A549 (cell line): ENCODE measurements around the gene DCAKD.

ENCODE experiments used
- CBX8 ChIP-seq: fragments of 200-600 bp; sonication (generic); IDR thresholded peaks from 2 replicates; pipeline ENCODE4 v1.6.1; 2016
- HDAC2 ChIP-seq: fragments of 200-600 bp; sonication (generic); IDR thresholded peaks from 2 replicates; pipeline ENCODE4 v1.6.1; 2016
- PHF8 ChIP-seq: fragments of 200-600 bp; sonication (generic); IDR thresholded peaks from 2 replicates; pipeline ENCODE4 v1.6.1; 2016; ENCODE audit warnings: low read depth, mild to moderate bottlenecking, antibody characterized with exemption, moderate library complexity, borderline replicate concordance
- SREBF2 ChIP-seq: fragments of 450-650 bp; IDR thresholded peaks from 2 replicates; pipeline ENCODE4 v1.6.1; 2014; ENCODE audit warnings: mild to moderate bottlenecking, moderate library complexity
- TP53 ChIP-seq: fragments of 250-450 bp; sonication (Bioruptor Pico); IDR thresholded peaks from 2 replicates; pipeline ENCODE4 v1.5.0; 2021; ENCODE audit warnings: mild to moderate bottlenecking, moderate library complexity
- TF ChIP-seq, protein P1 (sequence below): fragments of >200 bp; sonication (Bioruptor Twin); formaldehyde crosslinking; IDR thresholded peaks from 3 replicates; pipeline ENCODE4 v1.5.1; 2016

DNA sequence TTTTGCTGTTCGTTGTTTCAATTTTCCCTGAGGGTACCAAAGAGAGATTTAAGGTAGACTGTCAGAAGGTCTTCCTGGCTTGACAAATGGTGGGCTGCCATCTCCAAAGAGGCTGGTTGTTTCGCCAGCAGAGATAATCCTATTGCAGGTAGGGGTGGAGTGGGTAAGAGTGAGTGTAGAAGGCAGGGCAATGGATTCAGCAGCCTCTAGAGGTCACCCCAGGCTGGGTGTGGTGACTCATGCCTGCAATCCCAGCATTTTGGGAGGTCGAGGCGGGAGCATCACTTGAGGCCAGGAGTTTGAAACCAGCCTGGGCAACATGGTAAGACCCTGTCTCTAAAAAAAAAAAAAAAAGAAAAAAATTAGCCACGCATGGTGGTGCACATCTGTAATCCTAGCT is 34.6 kb downstream of the DCAKD start:
- no peak for TF ChIP-seq HDAC2
- TF ChIP-seq TP53 (CRISPR knock-in tag): no peak
- no peak for TF ChIP-seq SREBF2
- TF ChIP-seq PHF8: no peak
- TF ChIP-seq, protein P1, sequence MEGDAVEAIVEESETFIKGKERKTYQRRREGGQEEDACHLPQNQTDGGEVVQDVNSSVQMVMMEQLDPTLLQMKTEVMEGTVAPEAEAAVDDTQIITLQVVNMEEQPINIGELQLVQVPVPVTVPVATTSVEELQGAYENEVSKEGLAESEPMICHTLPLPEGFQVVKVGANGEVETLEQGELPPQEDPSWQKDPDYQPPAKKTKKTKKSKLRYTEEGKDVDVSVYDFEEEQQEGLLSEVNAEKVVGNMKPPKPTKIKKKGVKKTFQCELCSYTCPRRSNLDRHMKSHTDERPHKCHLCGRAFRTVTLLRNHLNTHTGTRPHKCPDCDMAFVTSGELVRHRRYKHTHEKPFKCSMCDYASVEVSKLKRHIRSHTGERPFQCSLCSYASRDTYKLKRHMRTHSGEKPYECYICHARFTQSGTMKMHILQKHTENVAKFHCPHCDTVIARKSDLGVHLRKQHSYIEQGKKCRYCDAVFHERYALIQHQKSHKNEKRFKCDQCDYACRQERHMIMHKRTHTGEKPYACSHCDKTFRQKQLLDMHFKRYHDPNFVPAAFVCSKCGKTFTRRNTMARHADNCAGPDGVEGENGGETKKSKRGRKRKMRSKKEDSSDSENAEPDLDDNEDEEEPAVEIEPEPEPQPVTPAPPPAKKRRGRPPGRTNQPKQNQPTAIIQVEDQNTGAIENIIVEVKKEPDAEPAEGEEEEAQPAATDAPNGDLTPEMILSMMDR: peak; percentile 28; the same call in 2 of the 3 replicates
- TF ChIP-seq CBX8: no peak
